SU-DHL-6 (cell line): ENCODE measurements around the gene DDIT4.

Experiments
- EZH2phosphoT487 ChIP-seq: fragments of 200-600 bp; sonication (generic), shearing (Covaris generic); conservative IDR thresholded peaks from 2 replicates; pipeline ENCODE4 v1.6.1; 2018; ENCODE audit warnings: mild to moderate bottlenecking, antibody characterized with exemption, low read length, moderate library complexity, mixed read lengths
- TF ChIP-seq, protein P1 (sequence below): fragments of 200-600 bp; sonication (generic); IDR thresholded peaks from one replicate; pipeline ENCODE4 v1.5.1; 2017; ENCODE audit warnings: antibody characterized with exemption, mild to moderate bottlenecking, low read length, moderate library complexity; ENCODE audit not compliant: insufficient read depth, poor library complexity, severe bottlenecking

DNA sequence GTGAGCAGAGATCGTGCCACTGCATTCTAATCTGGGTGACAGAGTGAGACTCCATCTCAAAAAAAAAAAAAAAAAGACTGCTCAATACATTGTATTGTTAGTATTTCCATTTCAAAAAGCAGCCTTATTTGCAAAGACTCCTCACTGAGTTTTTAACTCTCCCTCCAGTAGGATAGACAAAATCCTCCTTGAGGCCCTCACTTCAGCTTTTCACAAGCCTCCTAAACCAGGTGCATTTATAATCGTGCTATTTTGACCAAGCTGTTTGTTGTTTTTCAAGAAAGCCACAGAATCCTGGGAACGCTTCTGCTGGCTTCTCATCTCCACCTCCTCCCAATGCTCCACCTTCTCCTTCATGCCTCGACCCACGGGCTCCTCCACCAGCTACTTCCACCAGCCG is 6.3 kb upstream of the DDIT4 start:
- TF ChIP-seq, protein P1, sequence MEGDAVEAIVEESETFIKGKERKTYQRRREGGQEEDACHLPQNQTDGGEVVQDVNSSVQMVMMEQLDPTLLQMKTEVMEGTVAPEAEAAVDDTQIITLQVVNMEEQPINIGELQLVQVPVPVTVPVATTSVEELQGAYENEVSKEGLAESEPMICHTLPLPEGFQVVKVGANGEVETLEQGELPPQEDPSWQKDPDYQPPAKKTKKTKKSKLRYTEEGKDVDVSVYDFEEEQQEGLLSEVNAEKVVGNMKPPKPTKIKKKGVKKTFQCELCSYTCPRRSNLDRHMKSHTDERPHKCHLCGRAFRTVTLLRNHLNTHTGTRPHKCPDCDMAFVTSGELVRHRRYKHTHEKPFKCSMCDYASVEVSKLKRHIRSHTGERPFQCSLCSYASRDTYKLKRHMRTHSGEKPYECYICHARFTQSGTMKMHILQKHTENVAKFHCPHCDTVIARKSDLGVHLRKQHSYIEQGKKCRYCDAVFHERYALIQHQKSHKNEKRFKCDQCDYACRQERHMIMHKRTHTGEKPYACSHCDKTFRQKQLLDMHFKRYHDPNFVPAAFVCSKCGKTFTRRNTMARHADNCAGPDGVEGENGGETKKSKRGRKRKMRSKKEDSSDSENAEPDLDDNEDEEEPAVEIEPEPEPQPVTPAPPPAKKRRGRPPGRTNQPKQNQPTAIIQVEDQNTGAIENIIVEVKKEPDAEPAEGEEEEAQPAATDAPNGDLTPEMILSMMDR = no peak
- TF ChIP-seq EZH2phosphoT487 = no peak
